Vagina (tissue), 2 donors: ENCODE results near the gene CHD1. TPM values are rescaled to one million over a fixed set of nuclear protein-coding genes. Genes with fewer than 3 reads are reported as not detected.

Experiments
- DNase-seq, 2 donors: peaks; one replicate each; pipeline ENCODE4 v3.0.0-alpha.2; 2017; ENCODE audit errors: extremely low spot score in 2 of 2
- H3K27ac ChIP-seq: fragments of 200-600 bp; sonication (generic); one replicate; pipeline ENCODE4 v1.5.1; 2019
- H3K27me3 ChIP-seq: fragments of 200-600 bp; sonication (generic); one replicate; pipeline ENCODE4 v1.5.1; 2019
- H3K36me3 ChIP-seq, 2 donors: fragments of 200-600 bp; sonication (generic); one replicate each; pipeline ENCODE4 v1.5.1; 2017 to 2019
- H3K4me1 ChIP-seq: fragments of 200-600 bp; sonication (generic); one replicate; pipeline ENCODE4 v1.5.1; 2019
- H3K4me3 ChIP-seq, 2 donors: fragments of 200-600 bp; sonication (generic); 1 replicate in 1 of 2; 2 replicates in 1 of 2; pipeline ENCODE4 v1.5.1; 2016 to 2019
- H3K9me3 ChIP-seq: fragments of 200-600 bp; sonication (generic); one replicate; pipeline ENCODE4 v1.5.1; 2019
- POLR2A ChIP-seq, 2 donors: fragments of 450-650 bp; IDR thresholded peaks; one replicate each; pipeline ENCODE4 v1.6.1; 2017; ENCODE audit warnings: antibody characterized with exemption in 2 of 2, mild to moderate bottlenecking in 2 of 2, moderate library complexity in 2 of 2
- POLR2AphosphoS5 ChIP-seq, 2 donors: sonication (generic); formaldehyde crosslinking; IDR thresholded peaks; one replicate each; pipeline ENCODE4 v1.9.0; 2017; ENCODE audit warnings: antibody characterized with exemption in 2 of 2, mild to moderate bottlenecking in 2 of 2, low read depth in 1 of 2; ENCODE audit not compliant: insufficient read depth in 1 of 2
- intact Hi-C: fragments of 100-400 bp; cut with DNase I; formaldehyde crosslinking; loops from one replicate; pipeline ENCODE4 v1.15.1; 2023
- total RNA-seq: library from RNA; depleted of rRNA; stranded (reverse); fragments of >200 nt; gene quantifications from one replicate; pipeline ENCODE4 v1.2.3, GENCODE V29; 2016
- TF ChIP-seq, protein P1 (sequence below), 3 experiments: fragments of 450-650 bp in 2 of 3; fragments of 200-600 bp in 1 of 3; sonication (generic) in 1 of 3; IDR thresholded peaks; one replicate each; pipeline ENCODE4 v1.5.1; 2017 to 2019; ENCODE audit warnings: antibody characterized with exemption in 3 of 3, mild to moderate bottlenecking in 2 of 3, moderate library complexity in 2 of 3

CHD1 gene
- total RNA-seq, 1 donor from 2014 or later, result 81.5 TPM

GRCh38 chr5:98923966-98924365, 4.8 kb downstream of the CHD1 start:
- no peak for DNase-seq
- intact Hi-C loops, result loop anchor here (10.0 kb wide), 1 partner anchor 149 kb away; the partner anchor contains the start of gene RGMB
- no peaks in the 10 kb centered on the region for H3K27me3 ChIP-seq
- no peaks in the 10 kb centered on the region for H3K9me3 ChIP-seq
- TF ChIP-seq POLR2AphosphoS5 (IDR thresholded peaks at IDR 0.05; ENCODE audit: insufficient read depth in 1 of 2, low read depth in 1 of 2), result no peak
- TF ChIP-seq POLR2A (IDR thresholded peaks at IDR 0.05), result no peak
- TF ChIP-seq, protein P1, sequence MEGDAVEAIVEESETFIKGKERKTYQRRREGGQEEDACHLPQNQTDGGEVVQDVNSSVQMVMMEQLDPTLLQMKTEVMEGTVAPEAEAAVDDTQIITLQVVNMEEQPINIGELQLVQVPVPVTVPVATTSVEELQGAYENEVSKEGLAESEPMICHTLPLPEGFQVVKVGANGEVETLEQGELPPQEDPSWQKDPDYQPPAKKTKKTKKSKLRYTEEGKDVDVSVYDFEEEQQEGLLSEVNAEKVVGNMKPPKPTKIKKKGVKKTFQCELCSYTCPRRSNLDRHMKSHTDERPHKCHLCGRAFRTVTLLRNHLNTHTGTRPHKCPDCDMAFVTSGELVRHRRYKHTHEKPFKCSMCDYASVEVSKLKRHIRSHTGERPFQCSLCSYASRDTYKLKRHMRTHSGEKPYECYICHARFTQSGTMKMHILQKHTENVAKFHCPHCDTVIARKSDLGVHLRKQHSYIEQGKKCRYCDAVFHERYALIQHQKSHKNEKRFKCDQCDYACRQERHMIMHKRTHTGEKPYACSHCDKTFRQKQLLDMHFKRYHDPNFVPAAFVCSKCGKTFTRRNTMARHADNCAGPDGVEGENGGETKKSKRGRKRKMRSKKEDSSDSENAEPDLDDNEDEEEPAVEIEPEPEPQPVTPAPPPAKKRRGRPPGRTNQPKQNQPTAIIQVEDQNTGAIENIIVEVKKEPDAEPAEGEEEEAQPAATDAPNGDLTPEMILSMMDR (IDR thresholded peaks at IDR 0.05), result no peak
- H3K27ac ChIP-seq, result no peak overlapping the region
- H3K4me3 ChIP-seq, result no peak overlapping the region
- H3K4me1 ChIP-seq, result peaks cover 26% of the 10 kb centered on the region
- peaks cover 4 to 14% of the 10 kb centered on the region in 2 donors for H3K36me3 ChIP-seq

DNA sequence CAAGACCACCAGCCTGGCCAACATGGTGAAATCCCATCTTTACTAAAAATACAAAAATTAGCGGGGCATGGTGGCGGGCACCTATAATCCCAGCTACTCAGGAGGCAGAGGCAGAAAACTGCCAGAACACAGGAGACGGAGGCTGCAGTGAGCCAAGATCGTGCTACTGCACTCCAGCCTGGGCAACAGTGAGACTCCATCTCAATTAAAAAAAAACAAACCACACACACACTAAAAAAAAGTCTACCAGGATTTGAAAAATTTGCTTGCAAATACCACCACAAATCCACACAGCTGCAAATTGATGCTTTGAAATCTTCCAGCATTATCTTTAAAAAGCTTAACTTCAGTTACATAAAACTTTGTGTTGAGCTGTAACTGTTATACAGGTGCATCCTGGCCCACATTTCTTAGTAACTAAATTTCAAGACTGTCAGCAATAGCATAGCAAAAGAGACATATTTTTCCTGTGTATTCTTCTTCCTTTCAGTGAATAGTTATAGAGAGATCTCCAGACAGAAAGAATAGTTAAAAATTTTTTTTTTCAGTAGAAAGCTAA, 6.8 kb downstream of the CHD1 start:
- peaks cover 27% of the 10 kb centered on the region for H3K4me1 ChIP-seq
- no peak overlapping the region for H3K4me3 ChIP-seq
- no peak overlapping the region for H3K27ac ChIP-seq
- no peaks in the 10 kb centered on the region for H3K9me3 ChIP-seq
- H3K27me3 ChIP-seq, result no peaks in the 10 kb centered on the region
- intact Hi-C loops, result loop anchor here (10.0 kb wide), 1 partner anchor 147 kb away; the partner anchor contains the start of gene RGMB
- no peak for DNase-seq
- TF ChIP-seq, protein P1 (IDR thresholded peaks at IDR 0.05), result no peak
- H3K36me3 ChIP-seq, result peaks cover 6 to 14% of the 10 kb centered on the region in 2 donors

GRCh38 chr5:98917433-98917832, 11.4 kb downstream of the CHD1 start:
- no peak overlapping the region for H3K4me3 ChIP-seq
- H3K4me1 ChIP-seq, result peaks cover 21% of the 10 kb centered on the region
- TF ChIP-seq, protein P1 (IDR thresholded peaks at IDR 0.05), result no peak
- TF ChIP-seq POLR2AphosphoS5 (IDR thresholded peaks at IDR 0.05; ENCODE audit: insufficient read depth in 1 of 2, low read depth in 1 of 2) (no peak), POLR2A (IDR thresholded peaks at IDR 0.05) (no peak)
- no peaks in the 10 kb centered on the region for H3K27me3 ChIP-seq
- no peaks in the 10 kb centered on the region for H3K9me3 ChIP-seq
- no peak overlapping the region for H3K27ac ChIP-seq
- H3K36me3 ChIP-seq, result peaks cover 0 to 3% of the 10 kb centered on the region in 2 donors
- intact Hi-C loops, result no loop called here
- no peak for DNase-seq

DNA sequence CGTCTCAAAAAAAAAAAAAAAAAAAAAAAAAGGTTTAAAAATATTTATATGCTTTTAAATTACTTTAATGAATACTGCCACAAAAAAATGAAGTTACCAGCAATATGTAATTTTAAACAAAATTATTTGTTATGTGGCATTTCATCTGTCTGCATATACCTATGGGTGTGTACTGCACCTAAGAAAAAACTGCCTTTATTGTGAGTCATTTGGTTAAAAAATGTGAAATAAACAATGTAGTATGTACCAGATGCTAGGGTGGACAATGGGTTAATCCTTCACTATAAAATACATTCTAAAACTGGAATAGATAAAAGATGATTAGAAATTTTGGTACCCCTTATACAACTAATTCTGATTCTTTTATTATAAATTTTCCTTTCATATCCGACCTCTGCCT, 12.3 kb downstream of the CHD1 start:
- Histone ChIP-seq H3K4me3 (no peak overlapping the region), H3K9me3 (no peaks in the 10 kb centered on the region), H3K36me3 (peaks cover 0 to 3% of the 10 kb centered on the region in 2 donors), H3K27me3 (no peaks in the 10 kb centered on the region), H3K27ac (no peak overlapping the region), H3K4me1 (peaks cover 21% of the 10 kb centered on the region)
- no peak for TF ChIP-seq POLR2A (IDR thresholded peaks at IDR 0.05)
- no peak for TF ChIP-seq POLR2AphosphoS5 (IDR thresholded peaks at IDR 0.05; ENCODE audit: insufficient read depth in 1 of 2, low read depth in 1 of 2)
- TF ChIP-seq, protein P1 (IDR thresholded peaks at IDR 0.05), result no peak
- intact Hi-C loops, result no loop called here
- DNase-seq, result no peak

- H3K36me3 ChIP-seq, result peaks cover 0 to 3% of the 10 kb centered on the region in 2 donors
- DNase-seq, result no peak
- H3K27me3 ChIP-seq, result no peaks in the 10 kb centered on the region
- peaks cover 21% of the 10 kb centered on the region for H3K4me1 ChIP-seq
- TF ChIP-seq, protein P1 (IDR thresholded peaks at IDR 0.05), result no peak
- no peak for TF ChIP-seq POLR2AphosphoS5 (IDR thresholded peaks at IDR 0.05; ENCODE audit: insufficient read depth in 1 of 2, low read depth in 1 of 2)
- TF ChIP-seq POLR2A (IDR thresholded peaks at IDR 0.05), result no peak
- no peak overlapping the region for H3K27ac ChIP-seq
- intact Hi-C loops, result no loop called here
- H3K4me3 ChIP-seq, result no peak overlapping the region
- H3K9me3 ChIP-seq, result no peaks in the 10 kb centered on the region
These were observed 14.9 kb downstream of the CHD1 start for GRCh38 chr5:98913911-98914310.
